HG03457 (cell line): ENCODE measurements around the gene LUZP1.
"Not testable (repeated sequence)": the region's sequence is repeated elsewhere in the genome, so short reads cannot be mapped to it uniquely, and the experiment has no call there.

Experiments used
- ATAC-seq: cut with Tn5 transposase; IDR thresholded peaks from one replicate; pipeline ENCODE4 v1.9.1; 2021; ENCODE audit warnings: moderate number of reproducible peaks; ENCODE audit not compliant: unreplicated experiment

The LUZP1 gene

GRCh38 chr1:23188936-23189452 is 20.3 kb upstream of the LUZP1 start:
- ATAC-seq = not testable (repeated sequence)

DNA sequence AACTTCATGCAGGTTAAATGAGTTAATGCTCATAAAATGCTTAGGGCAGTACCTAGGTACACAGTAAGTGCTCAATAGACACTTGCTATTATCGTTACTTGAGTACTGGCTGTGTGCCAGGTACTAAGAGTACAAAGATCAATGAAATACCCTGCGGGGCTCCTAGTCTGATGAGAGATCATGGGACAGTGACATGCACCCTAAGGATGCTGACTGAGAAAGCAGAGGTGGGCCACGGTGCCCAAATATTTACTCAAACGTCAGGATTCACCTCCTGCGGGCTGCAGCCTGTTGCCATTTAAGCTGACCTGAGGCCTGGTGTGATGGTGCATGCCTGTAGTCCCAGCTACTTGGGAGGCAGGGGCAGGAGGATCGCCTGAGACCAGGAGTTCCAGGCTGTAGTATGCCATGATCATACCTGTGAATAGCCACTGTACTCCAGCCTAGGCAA is 19.8 kb upstream of the LUZP1 start:
- ATAC-seq = no peak

DNA sequence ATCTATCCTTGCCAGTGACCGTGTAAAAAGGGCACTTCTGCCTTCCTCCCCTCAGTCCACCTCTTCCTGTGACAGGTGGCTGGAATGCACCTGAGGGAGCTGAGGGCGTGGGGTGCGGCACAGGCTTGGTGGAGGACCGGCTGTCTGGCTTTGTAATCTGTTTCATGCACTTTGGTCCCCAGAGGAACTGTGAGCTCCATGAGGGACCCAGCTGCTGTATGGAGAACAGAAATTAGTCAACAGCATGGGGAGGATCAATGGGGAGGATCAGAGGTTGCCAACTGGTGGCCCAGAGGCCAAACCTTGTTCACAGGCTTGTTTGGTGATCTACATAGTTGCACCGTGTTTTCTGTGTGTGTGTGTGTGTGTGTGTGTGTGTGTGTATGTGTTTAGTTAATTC is 19.0 kb upstream of the LUZP1 start:
- ATAC-seq = no peak

DNA sequence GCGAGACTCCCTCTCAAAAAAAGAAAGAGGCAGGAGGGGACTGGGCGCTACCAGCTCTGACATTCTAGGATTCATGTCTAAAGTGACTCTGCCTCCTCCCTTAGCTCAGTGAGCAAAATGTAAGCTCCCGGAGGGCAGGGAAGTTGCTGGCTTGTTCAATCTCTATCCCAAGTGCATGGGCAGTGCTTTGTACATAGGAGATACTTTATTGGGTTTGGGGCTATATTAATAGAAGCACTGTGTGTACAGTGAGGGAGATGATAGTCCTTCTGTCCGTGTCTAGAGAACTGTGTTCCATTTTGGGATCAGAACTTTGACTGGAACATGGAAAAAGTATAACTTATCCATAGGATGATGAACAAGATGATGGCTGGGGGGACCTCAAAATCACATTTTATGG is 16.7 kb upstream of the LUZP1 start:
- ATAC-seq = no peak

DNA sequence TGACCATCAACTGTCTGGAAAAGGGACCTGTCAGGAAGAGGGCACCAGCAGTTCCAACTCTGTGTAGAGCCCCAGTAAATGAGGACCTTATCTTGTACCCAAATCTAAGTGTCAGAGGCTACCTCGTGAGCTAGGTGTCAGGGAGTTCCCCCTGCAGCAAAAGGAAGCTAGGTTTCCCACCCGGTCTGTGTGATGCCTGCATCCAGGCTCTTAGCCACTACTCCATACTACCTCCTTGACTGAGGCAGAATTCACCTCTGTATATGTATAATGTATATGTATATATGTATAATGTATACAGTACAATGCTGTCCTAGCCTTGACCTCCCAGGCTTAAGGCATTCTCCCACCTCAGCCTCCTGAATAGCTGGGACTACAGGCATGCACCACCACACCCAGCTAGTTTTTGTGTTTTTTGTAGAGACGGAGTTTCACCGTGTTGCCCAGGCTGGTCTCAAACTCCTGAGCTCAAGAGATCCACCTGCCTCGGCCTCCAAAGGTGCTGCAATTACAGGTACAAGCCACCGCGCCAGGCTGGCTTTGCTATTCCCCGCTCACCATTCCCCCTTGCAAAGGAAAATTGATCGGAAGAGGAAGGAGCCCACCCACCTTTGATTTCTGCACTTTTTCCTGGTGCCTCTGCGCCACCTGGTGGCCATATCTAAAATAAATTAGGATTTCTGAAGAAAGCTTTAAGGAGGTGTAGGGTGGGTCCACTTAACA is 15.7 kb upstream of the LUZP1 start:
- no peak for ATAC-seq

- no peak for ATAC-seq
Measured at GRCh38 chr1:23179862-23180261, 11.2 kb upstream of the LUZP1 start.

DNA sequence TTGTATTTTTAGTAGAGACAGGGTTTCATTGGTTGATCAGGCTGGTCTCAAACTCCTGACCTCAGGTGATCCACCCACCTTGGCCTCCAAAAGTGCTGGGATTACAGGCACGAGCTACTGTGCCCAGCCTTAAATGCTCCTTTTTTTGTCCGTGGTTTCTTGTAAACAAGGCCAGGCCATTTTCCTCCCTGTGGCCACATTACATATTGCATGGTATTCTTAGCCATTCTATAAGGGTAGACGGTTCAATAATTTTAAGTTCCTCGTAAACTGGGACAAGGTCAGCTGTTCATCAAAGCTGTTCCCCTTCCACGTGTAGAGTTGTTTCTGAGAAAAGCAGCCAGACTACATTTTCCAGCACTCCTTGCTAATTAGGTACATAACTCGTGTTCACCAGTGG is 10.3 kb upstream of the LUZP1 start:
- ATAC-seq = no peak

DNA sequence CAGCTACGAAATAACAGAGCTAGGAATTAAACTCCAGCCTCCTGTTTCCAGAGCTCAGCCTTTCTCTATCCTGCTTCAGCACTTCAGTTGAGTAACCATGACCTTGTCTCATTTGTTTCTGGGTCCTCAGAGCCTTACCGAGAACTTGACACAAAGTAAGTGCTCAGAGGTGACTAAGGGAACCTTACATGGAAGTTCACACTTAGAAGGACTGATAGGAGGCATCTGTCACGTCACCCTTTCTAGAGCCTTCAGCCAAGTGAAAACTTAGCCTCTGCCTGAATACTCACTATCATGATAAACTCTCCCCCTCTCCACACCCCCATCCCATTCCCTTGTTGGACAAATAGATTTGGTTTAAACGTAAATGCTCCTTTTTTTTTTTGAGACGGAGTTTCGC is 9.8 kb upstream of the LUZP1 start:
- no peak for ATAC-seq

DNA sequence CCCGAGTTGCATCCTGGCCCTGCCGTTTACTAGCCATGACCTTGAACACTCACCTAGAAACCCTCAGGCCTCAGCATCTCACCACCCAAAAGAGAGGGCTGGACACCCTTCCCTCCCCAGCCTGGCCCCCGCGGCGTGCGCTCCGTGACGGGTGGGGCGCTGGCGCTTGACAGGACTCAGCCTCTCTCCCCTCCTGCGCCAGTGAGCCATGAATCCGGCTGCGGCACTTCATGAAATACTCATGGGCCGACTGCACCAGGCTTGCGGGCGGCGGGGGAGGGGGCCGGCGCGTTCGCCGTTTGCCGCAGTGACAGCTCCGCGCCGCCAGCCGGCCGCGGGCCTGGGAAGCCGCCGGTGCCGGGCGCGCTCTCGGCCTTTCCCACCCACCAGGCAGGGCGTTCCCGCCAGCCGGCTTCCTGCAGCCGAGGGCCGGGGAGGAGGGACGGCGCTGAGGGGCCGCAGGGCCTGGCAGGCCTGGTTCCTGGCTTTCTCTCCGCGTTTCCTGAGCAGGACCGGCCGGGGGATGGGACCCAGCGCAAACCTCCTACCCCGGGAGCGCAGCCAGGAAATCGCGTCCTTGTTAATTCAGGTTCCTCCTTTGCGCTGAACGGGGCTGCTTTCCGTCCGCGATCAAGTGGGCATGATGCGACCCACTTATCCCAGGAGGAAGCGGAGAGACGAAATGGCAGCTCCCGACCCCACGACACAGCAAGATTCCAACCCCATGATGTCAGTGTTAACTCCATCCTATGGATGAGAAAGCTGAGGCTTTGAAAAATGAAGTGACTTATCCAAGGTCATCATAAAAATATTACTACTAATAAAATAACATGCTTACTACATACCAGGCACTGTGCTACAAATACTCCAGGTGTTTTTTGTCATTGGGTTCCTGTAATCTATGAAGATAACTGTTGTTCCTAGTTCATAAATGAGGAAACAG is 9.1 kb upstream of the LUZP1 start:
- ATAC-seq = peak; percentile 70

- ATAC-seq = no peak
Measured at GRCh38 chr1:23177031-23177430, 8.4 kb upstream of the LUZP1 start.

- ATAC-seq = no peak
Measured at GRCh38 chr1:23174426-23175110, 5.9 kb upstream of the LUZP1 start.

DNA sequence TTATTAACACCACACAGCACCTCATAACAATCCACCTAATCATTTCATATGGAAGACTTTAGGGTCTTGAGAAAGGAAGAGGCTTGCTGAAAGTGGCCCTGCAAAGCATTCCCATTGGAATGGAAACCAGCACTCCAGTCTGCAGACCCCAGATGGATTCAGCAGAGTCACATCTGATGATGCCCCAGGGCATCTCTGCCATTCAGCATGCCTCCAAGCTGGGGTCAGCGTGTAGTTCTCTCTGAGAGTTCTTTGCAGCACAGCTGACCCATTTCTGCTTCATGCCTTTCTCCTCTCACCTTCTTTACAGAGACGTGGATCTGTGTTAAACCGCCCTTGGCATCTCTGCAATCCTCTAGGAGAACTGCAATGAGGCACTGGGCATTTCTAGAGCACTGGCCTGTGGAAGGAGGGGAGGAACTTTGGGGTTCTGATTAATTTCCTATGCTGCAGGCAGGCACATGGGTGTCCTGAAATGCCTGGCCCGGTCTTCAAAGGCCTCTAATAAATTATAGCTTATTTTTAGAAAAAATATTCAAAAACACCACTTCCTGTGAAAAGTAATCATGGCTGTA is 2.6 kb upstream of the LUZP1 start:
- no peak for ATAC-seq

GRCh38 chr1:23169727-23170335 is 1.2 kb upstream of the LUZP1 start:
- ATAC-seq = no peak

GRCh38 chr1:23169195-23169575 is 529 bp upstream of the LUZP1 start:
- ATAC-seq = no peak

- no peak for ATAC-seq
Measured at GRCh38 chr1:23168079-23168444, 594 bp downstream of the LUZP1 start.

- ATAC-seq = no peak
Measured at GRCh38 chr1:23167353-23168078, 1.1 kb downstream of the LUZP1 start.

DNA sequence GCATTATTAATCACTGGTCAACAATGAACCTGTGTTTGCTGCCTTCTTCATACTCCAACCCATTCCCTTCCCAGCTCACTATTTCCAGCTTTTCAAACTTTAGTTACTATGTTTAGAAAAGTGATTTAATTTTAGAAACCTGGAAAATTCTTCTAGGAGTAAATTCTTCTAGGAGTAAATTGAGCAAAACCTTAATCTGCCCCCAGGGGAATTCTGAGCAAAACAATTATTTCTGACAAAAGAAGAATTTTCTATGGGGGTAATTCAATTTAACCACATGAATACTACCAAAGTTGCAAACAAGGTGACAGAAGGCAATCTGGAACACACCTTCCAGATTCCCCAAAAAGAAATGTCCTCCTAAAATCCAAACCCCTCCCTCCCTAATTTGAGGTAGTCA is 1.8 kb downstream of the LUZP1 start:
- ATAC-seq = no peak

- ATAC-seq = no peak
Measured at GRCh38 chr1:23163395-23163794, 5.3 kb downstream of the LUZP1 start.

GRCh38 chr1:23159963-23160877 is 8.4 kb downstream of the LUZP1 start:
- no peak for ATAC-seq
